ENCODE data around the gene SPAG8.

Gene SPAG8

DNA sequence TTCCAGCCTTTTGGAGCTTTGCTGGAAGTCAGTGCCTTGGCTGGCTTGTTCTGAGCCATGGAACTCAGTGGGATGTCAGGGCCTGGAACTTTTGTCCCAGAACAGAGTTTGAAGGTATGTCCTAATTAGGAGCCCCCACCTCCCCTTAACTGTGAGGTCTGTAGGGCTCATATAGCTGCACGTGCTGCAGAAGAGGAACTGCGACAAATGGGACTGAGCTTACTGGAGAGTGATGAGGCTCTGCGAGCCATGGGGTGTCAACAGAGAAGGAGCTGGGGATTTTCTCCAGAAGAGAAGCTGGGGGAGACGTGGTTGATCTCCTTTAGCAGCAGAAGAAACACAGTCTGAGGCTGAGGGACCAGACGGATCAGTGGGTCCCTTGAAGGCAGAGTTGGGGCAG lies 27.9 kb upstream of the SPAG8 start:
- DNase-seq: no peak

- no peak for DNase-seq
These were observed 24.5 kb upstream of the SPAG8 start for GRCh38 chr9:35836595-35836994.

GRCh38 chr9:35835766-35836165 lies 23.7 kb upstream of the SPAG8 start:
- no peak for DNase-seq

DNA sequence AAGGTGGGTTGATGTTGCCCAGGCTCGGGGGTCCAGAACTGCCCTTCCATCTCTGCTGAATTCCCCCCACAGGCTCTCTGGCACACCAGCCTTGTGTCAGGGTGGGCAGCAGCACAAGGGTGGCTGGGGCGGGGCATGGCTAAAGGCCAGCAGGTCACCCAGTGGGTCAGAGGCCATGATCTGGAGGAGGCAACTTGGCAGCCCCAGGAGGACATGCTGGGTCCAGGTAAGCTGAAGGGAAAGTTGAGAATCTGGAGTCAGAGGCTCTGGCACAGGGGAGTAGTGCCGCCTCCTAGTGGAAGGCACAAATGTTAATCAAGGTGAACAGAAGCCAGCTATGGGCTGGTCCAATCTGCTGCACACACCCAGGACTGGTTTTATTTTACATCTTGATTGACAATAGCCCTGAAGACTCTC lies 23.2 kb upstream of the SPAG8 start:
- DNase-seq: no peak

GRCh38 chr9:35834260-35835215 lies 22.5 kb upstream of the SPAG8 start:
- DNase-seq: no peak

DNA sequence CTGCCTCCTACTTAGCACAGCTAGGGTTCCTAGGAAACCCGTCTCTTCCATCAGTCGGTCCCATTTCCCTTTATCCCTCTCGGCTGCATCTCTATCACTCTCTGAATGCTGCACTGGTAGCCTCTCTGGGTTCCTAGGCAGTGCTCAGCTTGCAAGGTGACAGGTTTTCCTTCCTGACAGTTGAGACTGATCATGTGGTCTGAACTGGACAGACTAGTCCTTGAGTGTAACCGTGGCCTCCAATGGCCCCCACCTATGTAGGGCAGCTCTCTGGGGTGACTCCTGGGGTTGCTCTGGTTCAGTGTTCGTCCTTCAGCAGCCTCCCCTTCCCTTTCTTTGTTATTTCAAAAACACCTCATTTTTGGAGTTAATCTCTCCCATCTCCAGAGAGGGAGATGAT lies 20.8 kb upstream of the SPAG8 start:
- no peak for DNase-seq

DNA sequence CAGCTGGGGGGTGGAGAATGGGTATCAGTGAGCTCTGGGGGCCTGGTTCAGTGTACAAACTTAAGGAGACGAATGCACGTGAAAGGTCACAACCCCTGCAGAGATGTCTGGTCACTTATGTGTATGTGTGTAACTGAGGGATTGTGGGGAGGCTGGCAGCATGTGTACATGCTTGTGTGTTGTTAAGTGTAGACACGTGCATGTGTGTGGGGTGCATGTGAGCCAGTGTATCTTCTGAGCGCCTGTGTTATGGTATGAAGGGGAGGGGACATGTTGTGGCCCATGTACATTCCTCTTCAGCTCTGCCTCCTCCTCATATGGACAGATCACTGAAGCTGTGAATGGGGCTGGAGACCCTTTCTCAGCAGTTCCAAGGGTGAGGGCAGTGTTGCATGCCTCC lies 19.0 kb upstream of the SPAG8 start:
- DNase-seq: no peak

GRCh38 chr9:35829764-35830096 lies 17.7 kb upstream of the SPAG8 start:
- DNase-seq: no peak

GRCh38 chr9:35829084-35829763 lies 17.2 kb upstream of the SPAG8 start, which contains the start of gene TMEM8B:
Gene TMEM8B, plus strand, starts transcription at chr9:35829228. Its CDS starts 220 bp downstream, at chr9:35829448.
- peak; percentile 71 for DNase-seq

DNA sequence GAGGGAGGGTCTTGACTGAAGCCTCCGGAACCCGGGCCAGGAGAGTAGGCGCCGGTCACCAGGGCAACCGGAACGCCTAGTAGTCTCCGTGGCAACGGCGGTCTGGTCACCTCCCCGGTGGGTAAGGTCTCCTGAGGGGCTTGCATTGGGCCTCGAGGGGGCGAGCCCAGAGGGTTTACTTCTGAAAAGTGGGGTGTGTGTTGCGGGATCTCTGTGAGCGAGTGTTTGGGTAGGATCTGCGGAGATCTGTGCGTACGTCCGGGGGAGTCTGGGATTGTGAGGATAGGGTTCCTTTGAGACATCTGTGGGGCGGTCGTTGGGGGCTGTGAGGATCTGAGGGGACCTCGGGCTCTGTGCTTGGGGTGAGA lies 16.6 kb upstream of the SPAG8 start, which contains the start of gene FAM221B:
TSS of gene FAM221B (minus strand) at position 17 of the 368 bp plus-strand sequence. CDS start 2,571 bp downstream, outside the sequence.
- no peak for DNase-seq

DNA sequence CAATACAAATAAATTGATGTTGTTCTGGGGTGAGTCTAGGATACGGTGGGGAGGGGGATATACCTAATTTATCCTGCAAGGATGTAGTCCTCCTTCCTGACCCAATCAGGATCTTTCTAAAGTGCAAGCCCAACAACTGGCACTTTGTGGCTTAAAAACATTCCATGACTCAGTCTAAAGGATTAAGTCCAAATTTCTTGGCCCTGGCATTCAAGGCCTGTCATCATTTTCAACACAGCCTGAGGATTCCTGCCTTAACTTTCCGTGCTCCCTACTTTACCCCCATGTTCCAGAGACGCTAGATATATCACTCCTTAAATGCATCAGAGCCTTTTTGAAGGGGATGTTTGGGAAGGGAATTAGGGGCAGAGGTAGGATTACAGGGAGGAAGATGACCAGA lies 15.4 kb upstream of the SPAG8 start:
- DNase-seq: no peak

DNA sequence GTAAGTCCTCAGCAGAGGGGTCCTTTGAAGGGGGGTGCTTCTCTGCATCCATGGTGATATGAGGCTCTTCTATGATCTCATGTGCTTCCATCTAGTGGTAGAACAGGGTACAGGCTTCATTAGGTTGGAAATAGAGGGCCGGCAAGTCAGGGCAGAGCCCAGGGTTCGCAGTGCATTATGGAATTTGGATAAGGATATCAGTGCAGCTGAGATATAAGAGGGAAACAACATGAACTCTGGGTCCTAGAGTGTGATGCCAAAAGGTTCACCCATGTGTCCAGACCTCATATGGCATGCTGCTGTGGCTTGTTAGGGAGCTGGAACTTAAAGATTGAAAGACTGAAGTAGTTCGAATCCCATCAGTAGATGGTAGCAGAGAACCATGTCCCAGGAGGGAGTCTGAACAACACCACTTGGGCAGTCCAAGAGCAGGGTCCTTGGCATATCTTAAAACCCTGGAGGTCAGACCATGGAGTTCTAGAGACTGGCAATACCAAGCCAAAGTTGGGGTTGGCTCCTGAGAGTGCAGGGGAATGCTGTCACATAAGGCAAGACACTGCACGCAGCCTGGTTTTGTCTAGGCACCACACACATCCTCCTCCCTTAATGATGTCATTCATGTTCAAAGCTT lies 14.1 kb upstream of the SPAG8 start:
- DNase-seq: no peak

DNA sequence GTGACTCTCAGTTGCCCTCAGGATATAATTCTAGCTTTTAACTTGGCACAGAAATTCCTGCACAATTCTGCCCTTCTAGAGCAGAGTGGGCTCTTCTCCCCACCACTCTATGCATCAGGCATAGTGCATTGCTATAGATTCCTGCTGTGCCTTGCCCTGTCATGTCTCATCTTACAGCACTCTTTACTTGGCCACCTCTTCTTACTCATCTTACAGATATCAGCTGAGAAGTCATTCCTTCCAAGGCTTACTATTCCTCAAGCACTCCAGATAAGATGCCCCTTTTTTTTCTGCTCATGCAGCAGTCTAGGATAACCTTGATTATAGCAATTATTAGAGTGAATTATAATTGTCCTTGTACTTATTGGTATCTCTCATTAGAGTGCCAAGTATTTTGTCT lies 10.9 kb upstream of the SPAG8 start:
- no peak for DNase-seq

DNA sequence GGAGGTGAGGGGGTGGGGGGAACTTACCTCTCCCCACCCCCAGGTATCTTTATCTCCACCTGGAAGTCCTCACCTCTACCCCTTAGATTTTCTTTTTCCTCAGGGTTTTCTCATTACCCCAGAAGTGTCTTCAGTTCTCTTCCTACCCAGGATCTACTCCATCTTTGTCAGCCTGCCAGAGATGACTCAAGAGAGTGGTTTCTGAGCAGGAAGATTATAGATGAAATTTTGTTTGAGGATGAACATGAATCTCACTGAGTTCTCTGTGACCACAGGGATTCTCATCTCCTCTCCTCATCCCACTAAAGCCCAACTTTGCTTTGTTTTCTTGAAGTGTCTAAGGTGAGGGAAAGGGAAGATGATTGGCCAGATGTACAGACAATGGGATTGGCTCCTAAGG lies 8.0 kb upstream of the SPAG8 start:
- no peak for DNase-seq

DNA sequence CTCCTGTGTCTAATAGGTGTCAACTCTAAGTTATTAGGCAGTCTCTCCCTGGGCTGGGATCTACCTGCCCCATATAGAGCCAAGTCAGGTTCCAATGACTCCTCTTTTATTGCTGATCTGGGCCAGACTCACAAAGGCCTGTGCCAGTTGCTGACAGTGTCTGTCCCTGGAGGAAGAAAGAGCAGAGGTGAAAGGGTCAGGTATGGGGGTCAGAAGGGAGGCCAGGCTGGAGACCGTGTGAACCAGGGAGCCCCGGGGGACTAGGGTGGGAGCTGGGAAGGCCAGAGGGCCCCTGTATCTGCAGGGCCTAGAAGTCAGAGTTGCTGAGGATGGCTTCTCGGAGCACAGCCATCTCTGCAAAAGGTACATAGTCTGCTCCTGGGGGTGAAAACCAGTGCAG lies 6.3 kb upstream of the SPAG8 start:
- DNase-seq: no peak

- DNase-seq: no peak
These were observed 4.6 kb upstream of the SPAG8 start for GRCh38 chr9:35816708-35817107.

DNA sequence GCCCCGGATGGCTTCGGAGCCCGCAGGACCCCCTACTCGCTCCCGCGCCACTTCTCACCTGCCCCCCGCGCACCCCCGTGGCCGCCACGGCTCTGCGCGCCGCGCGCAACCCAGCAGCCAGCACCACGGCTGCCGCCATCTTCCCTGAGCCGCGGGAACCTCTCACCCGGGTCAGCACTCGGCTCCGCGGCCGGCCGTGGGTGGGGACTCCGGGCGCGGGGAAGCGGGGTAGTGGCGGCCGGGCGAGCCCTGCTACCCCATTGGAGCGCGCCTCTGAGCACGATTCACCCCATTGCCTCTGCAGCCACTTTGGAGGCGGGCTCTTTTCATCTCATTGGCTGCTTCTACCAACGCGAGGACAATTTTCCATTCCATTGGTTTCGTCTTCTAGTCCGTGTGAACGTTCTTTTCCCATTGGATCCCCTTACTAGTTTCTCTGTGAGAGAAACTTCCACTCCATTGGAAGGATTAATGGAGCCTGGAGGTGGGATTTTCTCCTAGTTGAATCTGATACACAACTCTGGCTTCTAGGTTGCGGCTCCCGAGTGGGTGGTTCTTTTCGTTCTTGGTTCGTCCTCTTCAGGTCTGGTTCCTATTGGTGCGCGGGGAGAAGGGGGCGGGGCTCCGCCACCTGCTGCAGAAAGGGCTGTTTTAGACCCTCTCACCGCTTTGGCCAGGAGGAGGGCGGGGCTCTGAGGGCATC lies 2.9 kb upstream of the SPAG8 start, which contains the start of gene HINT2:
TSS of gene HINT2 (minus strand) at position 202 of the 703 bp plus-strand sequence. CDS start at position 139, 63 bp downstream.
- DNase-seq: peak; percentile 100

- peak; percentile 35 for DNase-seq
These were observed 2.2 kb upstream of the SPAG8 start for GRCh38 chr9:35814106-35814840.

DNA sequence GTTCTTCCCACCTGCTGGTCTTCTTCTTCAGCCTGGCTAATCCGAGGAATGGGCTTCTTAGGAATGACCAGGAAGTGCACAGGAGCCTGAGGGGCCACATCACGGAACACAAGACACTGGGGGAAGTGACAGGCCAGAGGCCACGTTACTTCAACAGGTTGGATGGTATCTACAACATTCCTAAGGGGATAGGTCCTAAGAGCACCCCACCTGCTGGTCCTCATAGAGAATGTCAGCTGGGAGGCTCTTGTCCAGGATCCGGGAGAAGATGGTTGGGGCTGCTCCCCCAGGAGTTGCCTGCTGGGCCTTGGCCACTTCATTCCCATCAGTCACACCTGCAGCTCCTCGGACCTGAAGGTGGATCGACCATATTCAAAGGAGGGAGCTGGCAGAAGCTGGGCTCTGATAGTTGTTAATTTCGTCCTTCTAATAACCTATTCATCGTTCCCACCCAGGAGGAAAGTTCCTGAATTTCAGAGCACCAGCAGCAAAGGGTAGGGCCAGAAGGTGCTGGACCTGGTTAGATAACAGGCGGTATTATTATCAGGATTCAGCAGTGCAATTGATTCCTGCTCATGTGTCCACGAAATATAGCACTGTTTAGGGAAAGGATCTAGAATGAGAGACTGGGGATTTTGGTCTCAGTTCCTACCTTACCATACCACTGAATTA lies 1.5 kb upstream of the SPAG8 start:
- DNase-seq: no peak

DNA sequence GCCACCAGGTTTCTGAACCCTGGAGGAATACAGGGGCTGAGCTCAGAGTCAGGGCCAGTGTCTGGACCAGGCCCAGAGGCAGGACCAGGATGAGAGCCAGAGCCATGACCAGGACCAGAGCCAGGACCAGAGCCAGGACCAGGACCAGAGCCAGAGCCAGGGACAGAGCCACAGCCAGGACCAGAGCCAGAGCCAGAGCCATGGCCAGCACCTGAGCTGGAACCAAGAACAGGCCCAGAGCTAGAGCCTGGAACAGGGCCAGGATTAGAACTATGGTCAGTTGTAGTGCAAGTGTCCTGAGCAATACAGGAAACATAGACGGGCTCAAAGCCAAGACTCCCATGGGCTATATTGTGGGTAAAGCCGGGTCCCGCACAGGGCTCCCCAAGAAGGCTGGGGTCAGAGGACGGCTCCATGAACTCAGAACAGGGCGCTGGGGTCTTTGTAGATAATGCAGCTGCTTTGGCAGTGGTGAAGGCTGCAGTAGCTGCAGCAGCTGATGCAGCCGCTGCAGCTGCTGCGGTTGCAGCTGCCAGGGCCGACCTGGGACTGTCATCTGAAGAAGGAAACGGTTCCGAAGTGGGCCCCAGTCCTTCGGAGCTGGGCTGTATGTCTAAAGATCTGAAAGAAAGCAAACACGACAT lies 559 bp downstream of the SPAG8 start:
- no peak for DNase-seq

- no peak for DNase-seq
These were observed 1.9 kb downstream of the SPAG8 start for GRCh38 chr9:35810122-35810521.

All from KG1 (cell line).